Measurements from ENCODE around the gene VWA5B2.

GRCh38 chr3:184289426-184289938 is 60.1 kb downstream of the VWA5B2 start:
- TF ChIP-seq, protein P1, sequence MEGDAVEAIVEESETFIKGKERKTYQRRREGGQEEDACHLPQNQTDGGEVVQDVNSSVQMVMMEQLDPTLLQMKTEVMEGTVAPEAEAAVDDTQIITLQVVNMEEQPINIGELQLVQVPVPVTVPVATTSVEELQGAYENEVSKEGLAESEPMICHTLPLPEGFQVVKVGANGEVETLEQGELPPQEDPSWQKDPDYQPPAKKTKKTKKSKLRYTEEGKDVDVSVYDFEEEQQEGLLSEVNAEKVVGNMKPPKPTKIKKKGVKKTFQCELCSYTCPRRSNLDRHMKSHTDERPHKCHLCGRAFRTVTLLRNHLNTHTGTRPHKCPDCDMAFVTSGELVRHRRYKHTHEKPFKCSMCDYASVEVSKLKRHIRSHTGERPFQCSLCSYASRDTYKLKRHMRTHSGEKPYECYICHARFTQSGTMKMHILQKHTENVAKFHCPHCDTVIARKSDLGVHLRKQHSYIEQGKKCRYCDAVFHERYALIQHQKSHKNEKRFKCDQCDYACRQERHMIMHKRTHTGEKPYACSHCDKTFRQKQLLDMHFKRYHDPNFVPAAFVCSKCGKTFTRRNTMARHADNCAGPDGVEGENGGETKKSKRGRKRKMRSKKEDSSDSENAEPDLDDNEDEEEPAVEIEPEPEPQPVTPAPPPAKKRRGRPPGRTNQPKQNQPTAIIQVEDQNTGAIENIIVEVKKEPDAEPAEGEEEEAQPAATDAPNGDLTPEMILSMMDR (IDR thresholded peaks at IDR 0.05; ENCODE audit: borderline replicate concordance, extremely low read depth, low read length, poor library complexity, severe bottlenecking) = peak; percentile 82
- TF ChIP-seq EZH2 (IDR thresholded peaks at IDR 0.05; ENCODE audit: borderline replicate concordance, low read depth, low read length, severe bottlenecking) = no peak
